Measurements from ENCODE around the gene INTS6.
A peak's percentile ranks its signal among the peaks of the same experiment; 100 is the strongest.

INTS6 gene

GRCh38 chr13:51452361-51453206, at the start of gene INTS6:
TSS of gene INTS6 (minus strand) at chr13:51453036. CDS start at chr13:51452525, 511 bp downstream.
- DNase-seq, result peak; percentile 100

GRCh38 chr13:51502153-51502651, 49.4 kb upstream of the INTS6 start:
- no peak for DNase-seq

- DNase-seq, result no peak
Measured at GRCh38 chr13:51501592-51502152, 48.8 kb upstream of the INTS6 start.

- DNase-seq, result no peak
Measured at GRCh38 chr13:51501096-51501495, 48.3 kb upstream of the INTS6 start.

- DNase-seq, result no peak
Measured at GRCh38 chr13:51500687-51501086, 47.9 kb upstream of the INTS6 start.

GRCh38 chr13:51499841-51500240, 47.0 kb upstream of the INTS6 start:
- no peak for DNase-seq

- DNase-seq, result no peak
Measured at GRCh38 chr13:51495316-51495715, 42.5 kb upstream of the INTS6 start.

GRCh38 chr13:51494156-51494555, 41.3 kb upstream of the INTS6 start:
- DNase-seq, result no peak

GRCh38 chr13:51488212-51488611, 35.4 kb upstream of the INTS6 start:
- no peak for DNase-seq

- DNase-seq, result no peak
Measured at GRCh38 chr13:51481656-51482055, 28.8 kb upstream of the INTS6 start.

GRCh38 chr13:51479199-51479523, 26.3 kb upstream of the INTS6 start:
- DNase-seq, result no peak

- DNase-seq, result no peak
Measured at GRCh38 chr13:51478418-51479198, 25.8 kb upstream of the INTS6 start.

- no peak for DNase-seq
Measured at GRCh38 chr13:51477653-51478324, 25.0 kb upstream of the INTS6 start.

- no peak for DNase-seq
Measured at GRCh38 chr13:51477149-51477548, 24.3 kb upstream of the INTS6 start.

GRCh38 chr13:51475727-51476501, 23.1 kb upstream of the INTS6 start:
- DNase-seq, result no peak

- no peak for DNase-seq
Measured at GRCh38 chr13:51469790-51470189, 17.0 kb upstream of the INTS6 start.

- no peak for DNase-seq
Measured at GRCh38 chr13:51467730-51468129, 14.9 kb upstream of the INTS6 start.

- no peak for DNase-seq
Measured at GRCh38 chr13:51465124-51465523, 12.3 kb upstream of the INTS6 start.

GRCh38 chr13:51457086-51457815, 4.4 kb upstream of the INTS6 start:
- DNase-seq, result no peak

GRCh38 chr13:51456510-51456909, 3.7 kb upstream of the INTS6 start:
- DNase-seq, result no peak

- no peak for DNase-seq
Measured at GRCh38 chr13:51455532-51455931, 2.7 kb upstream of the INTS6 start.
